ENCODE data around the gene NLRP6. TPM values are rescaled to one million over a fixed set of nuclear protein-coding genes. Genes with fewer than 3 reads are reported as not detected.
"Not testable (repeated sequence)": the region's sequence is repeated elsewhere in the genome, so short reads cannot be mapped to it uniquely, and the experiment has no call there.

Gene NLRP6
- total RNA-seq, 1 donor from 2014 or later = 3.2 TPM

GRCh38 chr11:317668-318404, 39.6 kb downstream of the NLRP6 start:
- DNase-seq = peak; percentile 74
- Mint-ChIP-seq H3K27ac (peak overlapping the region; percentile 96), H3K4me3 (peak overlapping the region; percentile 95), H3K4me1 (peaks cover 35% of the 10 kb centered on the region), H3K36me3 (ENCODE audit: low read depth) (peaks cover 48% of the 10 kb centered on the region)
- H3K27me3 Mint-ChIP-seq; H3K9me3 Mint-ChIP-seq; intact Hi-C loops (cut with micrococcal nuclease): not testable (repeated sequence)

- H3K4me3 Mint-ChIP-seq = peak overlapping the region; percentile 85
- H3K4me1 Mint-ChIP-seq = peaks cover 29% of the 10 kb centered on the region
- H3K27ac Mint-ChIP-seq; intact Hi-C loops (cut with micrococcal nuclease); H3K27me3 Mint-ChIP-seq; H3K9me3 Mint-ChIP-seq: not testable (repeated sequence)
- H3K36me3 Mint-ChIP-seq (ENCODE audit: low read depth) = peaks cover 45% of the 10 kb centered on the region
- peak; percentile 68 for DNase-seq
Measured at GRCh38 chr11:318405-319120, 40.4 kb downstream of the NLRP6 start.

- Mint-ChIP-seq H3K4me1 (peaks cover 32% of the 10 kb centered on the region), H3K36me3 (ENCODE audit: low read depth) (peaks cover 41% of the 10 kb centered on the region), H3K4me3 (peak overlapping the region; percentile 85), H3K27ac (peak overlapping the region; percentile 87)
- H3K9me3 Mint-ChIP-seq; intact Hi-C loops (cut with micrococcal nuclease); H3K27me3 Mint-ChIP-seq: not testable (repeated sequence)
- peak; percentile 76 for DNase-seq
Measured at GRCh38 chr11:319121-319887, 41.1 kb downstream of the NLRP6 start.

- intact Hi-C loops (cut with micrococcal nuclease); DNase-seq; H3K9me3 Mint-ChIP-seq; H3K27me3 Mint-ChIP-seq: not testable (repeated sequence)
- Mint-ChIP-seq H3K4me3 (peak overlapping the region; percentile 85), H3K36me3 (ENCODE audit: low read depth) (peaks cover 35% of the 10 kb centered on the region), H3K4me1 (peaks cover 38% of the 10 kb centered on the region), H3K27ac (peak overlapping the region; percentile 87)
Measured at GRCh38 chr11:319888-320273, 41.7 kb downstream of the NLRP6 start.

- Mint-ChIP-seq H3K36me3 (ENCODE audit: low read depth) (peaks cover 11% of the 10 kb centered on the region), H3K4me1 (peaks cover 47% of the 10 kb centered on the region), H3K27me3 (no peaks in the 10 kb centered on the region), H3K9me3 (no peaks in the 10 kb centered on the region), H3K27ac (peak overlapping the region; percentile 38), H3K4me3 (no peak overlapping the region)
- peak; percentile 58 for DNase-seq
- intact Hi-C loops (cut with micrococcal nuclease) = no loop called here
Measured at GRCh38 chr11:324156-324555, 45.9 kb downstream of the NLRP6 start.

GRCh38 chr11:324593-325517, 46.6 kb downstream of the NLRP6 start:
- peak overlapping the region; percentile 38 for H3K27ac Mint-ChIP-seq
- not testable (repeated sequence) for H3K36me3 Mint-ChIP-seq (ENCODE audit: low read depth); H3K4me3 Mint-ChIP-seq

GRCh38 chr11:325796-326591, 47.8 kb downstream of the NLRP6 start:
- intact Hi-C loops (cut with micrococcal nuclease) = loop anchor here (2.0 kb wide), 1 partner anchor 13 kb away; no protein-coding TSS in a partner anchor
- H3K4me3 Mint-ChIP-seq = peak overlapping the region; percentile 79
- peaks cover 49% of the 10 kb centered on the region for H3K4me1 Mint-ChIP-seq
- H3K9me3 Mint-ChIP-seq = no peaks in the 10 kb centered on the region
- H3K27ac Mint-ChIP-seq = peak overlapping the region; percentile 96
- peaks cover 3% of the 10 kb centered on the region for H3K36me3 Mint-ChIP-seq (ENCODE audit: low read depth)
- no peaks in the 10 kb centered on the region for H3K27me3 Mint-ChIP-seq
- no peak for DNase-seq

More at GRCh38 chr11:324593-325517, 46.6 kb downstream of the NLRP6 start:
- H3K9me3 Mint-ChIP-seq; H3K27me3 Mint-ChIP-seq; intact Hi-C loops (cut with micrococcal nuclease): not testable (repeated sequence)
- peaks cover 50% of the 10 kb centered on the region for H3K4me1 Mint-ChIP-seq
- DNase-seq = peak; percentile 56

GRCh38 chr11:326592-326841, 48.3 kb downstream of the NLRP6 start:
- Mint-ChIP-seq H3K36me3 (ENCODE audit: low read depth) (peaks cover 3% of the 10 kb centered on the region), H3K4me1 (peaks cover 53% of the 10 kb centered on the region), H3K4me3 (peak overlapping the region; percentile 79), H3K9me3 (no peaks in the 10 kb centered on the region), H3K27me3 (no peaks in the 10 kb centered on the region), H3K27ac (peak overlapping the region; percentile 96)
- no peak for DNase-seq
- intact Hi-C loops (cut with micrococcal nuclease) = loop anchor here (2.0 kb wide), 1 partner anchor 14 kb away; no protein-coding TSS in a partner anchor

GRCh38 chr11:326842-327580, 48.8 kb downstream of the NLRP6 start:
- Mint-ChIP-seq H3K4me1 (peaks cover 57% of the 10 kb centered on the region), H3K27me3 (no peaks in the 10 kb centered on the region)

GRCh38 chr11:327581-327923, 49.3 kb downstream of the NLRP6 start:
- H3K4me1 Mint-ChIP-seq = peaks cover 56% of the 10 kb centered on the region
- intact Hi-C loops (cut with micrococcal nuclease) = loop anchor here (1.0 to 2.0 kb wide), 2 partner anchors 15 to 28 kb away; no protein-coding TSS in a partner anchor
- no peak for DNase-seq
- peak overlapping the region; percentile 96 for H3K27ac Mint-ChIP-seq
- peak overlapping the region; percentile 79 for H3K4me3 Mint-ChIP-seq
- H3K27me3 Mint-ChIP-seq = no peaks in the 10 kb centered on the region
- peaks cover 3% of the 10 kb centered on the region for H3K36me3 Mint-ChIP-seq (ENCODE audit: low read depth)
- H3K9me3 Mint-ChIP-seq = no peaks in the 10 kb centered on the region

More at GRCh38 chr11:326842-327580, 48.8 kb downstream of the NLRP6 start:
- peak; percentile 87 for DNase-seq
- H3K36me3 Mint-ChIP-seq (ENCODE audit: low read depth) = peaks cover 3% of the 10 kb centered on the region
- H3K4me3 Mint-ChIP-seq = peak overlapping the region; percentile 79
- H3K27ac Mint-ChIP-seq = peak overlapping the region; percentile 96
- no peaks in the 10 kb centered on the region for H3K9me3 Mint-ChIP-seq
- intact Hi-C loops (cut with micrococcal nuclease) = loop anchor here (1.0 to 2.0 kb wide), 2 partner anchors 14 to 28 kb away; no protein-coding TSS in a partner anchor

GRCh38 chr11:328012-328411, 49.8 kb downstream of the NLRP6 start:
- peak; percentile 58 for DNase-seq
- Mint-ChIP-seq H3K36me3 (ENCODE audit: low read depth) (peaks cover 3% of the 10 kb centered on the region), H3K4me3 (no peak overlapping the region), H3K9me3 (no peaks in the 10 kb centered on the region), H3K27ac (peak overlapping the region; percentile 41), H3K4me1 (peaks cover 58% of the 10 kb centered on the region), H3K27me3 (no peaks in the 10 kb centered on the region)
- intact Hi-C loops (cut with micrococcal nuclease) = no loop called here

- H3K36me3 Mint-ChIP-seq (ENCODE audit: low read depth); H3K27me3 Mint-ChIP-seq; H3K9me3 Mint-ChIP-seq; intact Hi-C loops (cut with micrococcal nuclease): not testable (repeated sequence)
- H3K4me1 Mint-ChIP-seq = peaks cover 58% of the 10 kb centered on the region
- peak; percentile 54 for DNase-seq
- peak overlapping the region; percentile 69 for H3K4me3 Mint-ChIP-seq
- peak overlapping the region; percentile 85 for H3K27ac Mint-ChIP-seq
Measured at GRCh38 chr11:328516-329100, 50.4 kb downstream of the NLRP6 start.
